H9 (cell line): ENCODE measurements around the gene DCST2. TPM values are rescaled to one million over a fixed set of nuclear protein-coding genes. Genes with fewer than 3 reads are reported as not detected.

Source experiments
- DNase-seq: peaks from one replicate; pipeline ENCODE4 v3.0.0-alpha.2; 2017
- H2AFZ ChIP-seq: one replicate; pipeline ENCODE4 v1.6.1; 2013; ENCODE audit warnings: mild to moderate bottlenecking, low read length, control low read depth, moderate library complexity
- H2AK5ac ChIP-seq: 2 replicates; pipeline ENCODE4 v1.6.1; 2013; ENCODE audit warnings: low read length, control low read depth, mixed read lengths; ENCODE audit not compliant: insufficient read length
- H2BK120ac ChIP-seq: one replicate; pipeline ENCODE4 v1.6.1; 2013; ENCODE audit warnings: low read depth, mild to moderate bottlenecking, low read length, control low read depth, inconsistent platforms; ENCODE audit not compliant: poor library complexity, severe bottlenecking
- H2BK12ac ChIP-seq: 2 replicates; pipeline ENCODE4 v1.6.1; 2013; ENCODE audit warnings: low read length, control low read depth, mixed read lengths, low read depth; ENCODE audit not compliant: insufficient read length
- H2BK15ac ChIP-seq: 2 replicates; pipeline ENCODE4 v1.6.1; 2013; ENCODE audit warnings: low read depth, low read length, control low read depth
- H2BK20ac ChIP-seq: one replicate; pipeline ENCODE4 v1.6.1; 2013; ENCODE audit warnings: low read depth, mild to moderate bottlenecking, low read length, control low read depth, inconsistent platforms; ENCODE audit not compliant: poor library complexity, severe bottlenecking
- H2BK5ac ChIP-seq: 2 replicates; pipeline ENCODE4 v1.6.1; 2013; ENCODE audit warnings: low read length, control low read depth, mixed read lengths; ENCODE audit not compliant: insufficient read length
- H3K14ac ChIP-seq: 2 replicates; pipeline ENCODE4 v1.6.1; 2013; ENCODE audit warnings: low read length, control low read depth; ENCODE audit not compliant: insufficient read depth
- H3K18ac ChIP-seq: 2 replicates; pipeline ENCODE4 v1.6.1; 2013; ENCODE audit warnings: low read depth, mild to moderate bottlenecking, mixed read lengths, low read length, control low read depth; ENCODE audit not compliant: insufficient read length
- H3K23ac ChIP-seq: 2 replicates; pipeline ENCODE4 v1.6.1; 2013; ENCODE audit warnings: low read length, control low read depth, mixed read lengths, low read depth; ENCODE audit not compliant: insufficient read length
- H3K23me2 ChIP-seq: 2 replicates; pipeline ENCODE4 v1.6.1; 2013; ENCODE audit warnings: low read depth, mild to moderate bottlenecking, mixed read lengths, low read length, control low read depth; ENCODE audit not compliant: insufficient read length, poor library complexity, severe bottlenecking
- H3K27ac ChIP-seq: 2 replicates; pipeline ENCODE4 v1.5.1; 2013; ENCODE audit warnings: low read length, control low read depth, mixed read lengths, low read depth; ENCODE audit not compliant: insufficient read length
- H3K27me3 ChIP-seq: 2 replicates; pipeline ENCODE4 v1.6.1; 2013; ENCODE audit warnings: low read length, control low read depth, inconsistent platforms; ENCODE audit not compliant: insufficient read depth
- H3K4ac ChIP-seq: 2 replicates; pipeline ENCODE4 v1.6.1; 2013; ENCODE audit warnings: low read depth, mild to moderate bottlenecking, control low read depth, inconsistent platforms, low read length, moderate library complexity
- H3K4me1 ChIP-seq: 2 replicates; pipeline ENCODE4 v1.6.1; 2013; ENCODE audit warnings: low read length, control low read depth, inconsistent platforms; ENCODE audit not compliant: insufficient read depth
- H3K4me2 ChIP-seq: 2 replicates; pipeline ENCODE4 v1.6.1; 2013; ENCODE audit warnings: low read length, control low read depth, mixed read lengths; ENCODE audit not compliant: insufficient read length, insufficient read depth
- H3K56ac ChIP-seq: 2 replicates; pipeline ENCODE4 v1.6.1; 2013; ENCODE audit warnings: low read depth, mild to moderate bottlenecking, mixed read lengths, low read length, control low read depth; ENCODE audit not compliant: insufficient read length
- H3K79me1 ChIP-seq: 2 replicates; pipeline ENCODE4 v1.6.1; 2013; ENCODE audit warnings: low read depth, mild to moderate bottlenecking, moderate library complexity, low read length, control low read depth, inconsistent platforms; ENCODE audit not compliant: insufficient read depth, poor library complexity, severe bottlenecking
- H3K79me2 ChIP-seq: 2 replicates; pipeline ENCODE4 v1.6.1; 2013; ENCODE audit warnings: low read length, control low read depth, inconsistent platforms; ENCODE audit not compliant: insufficient read depth
- H3K9ac ChIP-seq: 2 replicates; pipeline ENCODE4 v1.6.1; 2013; ENCODE audit warnings: low read length, control low read depth, mixed read lengths; ENCODE audit not compliant: insufficient read length; ENCODE audit errors: extremely low read depth
- H3K9me3 ChIP-seq: one replicate; pipeline ENCODE4 v1.6.1; 2013; ENCODE audit warnings: low read depth, low read length, inconsistent platforms; ENCODE audit not compliant: control insufficient read depth
- H3T11ph ChIP-seq: one replicate; pipeline ENCODE4 v1.6.1; 2013; ENCODE audit warnings: mild to moderate bottlenecking, low read length, control low read depth, inconsistent platforms
- H4K20me1 ChIP-seq: one replicate; pipeline ENCODE4 v1.6.1; 2013; ENCODE audit not compliant: control insufficient read depth, insufficient read length, insufficient read depth
- H4K5ac ChIP-seq: 2 replicates; pipeline ENCODE4 v1.6.1; 2013; ENCODE audit warnings: low read depth, mild to moderate bottlenecking, mixed read lengths, low read length, control low read depth; ENCODE audit not compliant: insufficient read length
- H4K8ac ChIP-seq: replicated peaks from 2 replicates; pipeline ENCODE4 v1.6.1; 2013; ENCODE audit warnings: low read length, control low read depth, mixed read lengths, low read depth; ENCODE audit not compliant: insufficient read length
- H4K91ac ChIP-seq: 2 replicates; pipeline ENCODE4 v1.6.1; 2013; ENCODE audit warnings: low read depth, mild to moderate bottlenecking, moderate library complexity, mixed read lengths, low read length, control low read depth; ENCODE audit not compliant: insufficient read length
- H3K27ac Mint-ChIP-seq, 3 experiments: 2 replicates in 2 of 3; 3 replicates in 1 of 3; pipeline ENCODE4 v1.8.0; 2020 to 2021; ENCODE audit warnings: mixed read lengths in 3 of 3, mild to moderate bottlenecking in 1 of 3, moderate library complexity in 1 of 3
- H3K27me3 Mint-ChIP-seq: 2 replicates; pipeline ENCODE4 v1.8.0; 2021; ENCODE audit warnings: low read depth, mild to moderate bottlenecking, moderate library complexity, mixed read lengths
- H3K36me3 Mint-ChIP-seq, 3 experiments: 2 replicates in 2 of 3; 3 replicates in 1 of 3; pipeline ENCODE4 v1.8.0; 2020 to 2021; ENCODE audit warnings: low read depth in 3 of 3, mixed read lengths in 3 of 3; ENCODE audit not compliant: insufficient read depth in 1 of 3
- H3K4me1 Mint-ChIP-seq, 2 experiments: 2 replicates each; pipeline ENCODE4 v1.8.0; 2020; ENCODE audit warnings: mixed read lengths in 2 of 2
- H3K4me3 Mint-ChIP-seq, 2 experiments: 2 replicates in 1 of 2; 3 replicates in 1 of 2; pipeline ENCODE4 v1.8.0; 2020 to 2021; ENCODE audit warnings: mild to moderate bottlenecking in 2 of 2, mixed read lengths in 2 of 2, moderate library complexity in 1 of 2
- H3K9me3 Mint-ChIP-seq, 2 experiments: 2 replicates in 1 of 2; 3 replicates in 1 of 2; pipeline ENCODE4 v1.8.0; 2020; ENCODE audit warnings: mild to moderate bottlenecking in 2 of 2, mixed read lengths in 2 of 2, moderate library complexity in 1 of 2
- WGBS: extraction: QIAGEN DNeasy Blood & Tissue Kit; methylation state at CpG from one replicate; pipeline ENCODE4 v1.1.7; 2013; ENCODE audit warnings: missing lambda C conversion rate, low lambda C conversion rate, mixed read lengths; ENCODE audit not compliant: insufficient read length; ENCODE audit errors: extremely low coverage; 5-methylcytosine and 5-hydroxymethylcytosine counted together
- total RNA-seq: library from RNA; stranded (reverse); gene quantifications from 2 replicates; pipeline ENCODE4 v1.2.1, GENCODE V29; 2021
- TF ChIP-seq, protein P1 (sequence below): fragments of 200-600 bp; sonication (generic); conservative IDR thresholded peaks from 3 replicates; pipeline ENCODE4 v1.8.0; 2021; ENCODE audit warnings: antibody characterized with exemption, mild to moderate bottlenecking

The DCST2 gene
- total RNA-seq, 1 experiment from 2014 or later: 0.35 TPM

DNA sequence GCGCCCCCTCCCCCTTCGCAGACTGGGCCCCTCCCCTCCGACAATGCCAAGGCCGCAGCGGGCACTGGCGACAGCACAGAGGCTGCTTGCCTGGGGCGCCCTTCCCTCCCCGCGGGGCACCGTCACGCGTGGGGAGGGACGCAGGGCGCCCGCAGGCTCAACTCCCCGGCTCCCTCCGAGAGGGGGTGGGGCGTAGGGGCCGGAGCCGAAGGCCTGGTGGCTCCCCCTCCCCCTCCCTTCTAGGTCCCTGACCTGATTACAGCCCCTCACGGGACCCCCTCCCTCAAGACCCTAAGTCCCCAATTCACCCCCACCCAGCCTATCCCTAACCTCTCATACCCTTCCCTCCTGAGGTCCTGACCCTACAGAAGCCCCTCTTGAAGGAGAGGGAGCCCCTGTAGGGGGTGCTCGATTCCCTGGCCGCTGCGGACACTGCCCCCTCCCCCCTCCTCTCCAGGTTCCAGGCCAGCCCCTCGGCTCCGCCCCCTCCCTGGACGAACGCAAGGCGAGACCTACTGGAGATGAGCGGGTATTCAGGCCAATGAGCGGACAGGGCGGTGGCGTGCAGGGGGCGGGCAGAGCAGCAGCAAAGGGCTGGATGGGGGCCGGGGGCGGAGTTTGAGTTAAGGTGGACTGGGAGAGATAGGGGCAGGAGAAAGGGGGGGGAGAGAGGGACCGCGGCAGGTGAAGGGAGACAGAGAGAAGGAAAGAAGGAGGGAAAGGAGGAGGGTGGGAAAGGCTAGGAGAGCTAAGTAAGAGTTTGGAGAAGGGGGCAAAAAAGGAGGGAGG, 31.7 kb downstream of the DCST2 start:
- peaks cover 3% of the 10 kb centered on the region for H3K27me3 Mint-ChIP-seq
- WGBS: no CpG with 5 or more reads among the region's 38 CpGs
- TF ChIP-seq, protein P1, sequence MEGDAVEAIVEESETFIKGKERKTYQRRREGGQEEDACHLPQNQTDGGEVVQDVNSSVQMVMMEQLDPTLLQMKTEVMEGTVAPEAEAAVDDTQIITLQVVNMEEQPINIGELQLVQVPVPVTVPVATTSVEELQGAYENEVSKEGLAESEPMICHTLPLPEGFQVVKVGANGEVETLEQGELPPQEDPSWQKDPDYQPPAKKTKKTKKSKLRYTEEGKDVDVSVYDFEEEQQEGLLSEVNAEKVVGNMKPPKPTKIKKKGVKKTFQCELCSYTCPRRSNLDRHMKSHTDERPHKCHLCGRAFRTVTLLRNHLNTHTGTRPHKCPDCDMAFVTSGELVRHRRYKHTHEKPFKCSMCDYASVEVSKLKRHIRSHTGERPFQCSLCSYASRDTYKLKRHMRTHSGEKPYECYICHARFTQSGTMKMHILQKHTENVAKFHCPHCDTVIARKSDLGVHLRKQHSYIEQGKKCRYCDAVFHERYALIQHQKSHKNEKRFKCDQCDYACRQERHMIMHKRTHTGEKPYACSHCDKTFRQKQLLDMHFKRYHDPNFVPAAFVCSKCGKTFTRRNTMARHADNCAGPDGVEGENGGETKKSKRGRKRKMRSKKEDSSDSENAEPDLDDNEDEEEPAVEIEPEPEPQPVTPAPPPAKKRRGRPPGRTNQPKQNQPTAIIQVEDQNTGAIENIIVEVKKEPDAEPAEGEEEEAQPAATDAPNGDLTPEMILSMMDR: peak; percentile 43; the same call in 2 of the 3 replicates

More for the DNA sequence above, 31.7 kb downstream of the DCST2 start:
- Histone ChIP-seq H3K14ac (no peak overlapping the region), H2BK20ac (no peak overlapping the region), H2BK5ac (no peak overlapping the region), H3T11ph (no peak overlapping the region), H3K4me1 (peaks cover 5% of the 10 kb centered on the region; the same call in 1 of the 2 replicates), H3K9me3 (no peaks in the 10 kb centered on the region), H3K79me2 (no peaks in the 10 kb centered on the region; the same call in 1 of the 2 replicates), H4K20me1 (no peaks in the 10 kb centered on the region), H4K5ac (no peak overlapping the region), H3K56ac (no peak overlapping the region), H4K91ac (no peak overlapping the region), H3K4ac (no peak overlapping the region), H2AK5ac (no peak overlapping the region), H3K27ac (no peak overlapping the region), H3K27me3 (no peaks in the 10 kb centered on the region), H2BK12ac (no peak overlapping the region), H3K4me2 (peak overlapping the region; percentile 90), H2AFZ (no peak overlapping the region), H3K9ac (no peak overlapping the region), H2BK120ac (no peak overlapping the region), H2BK15ac (no peak overlapping the region), H4K8ac (no peak overlapping the region), H3K23ac (no peak overlapping the region), H3K18ac (no peak overlapping the region), H3K23me2 (peaks cover 26% of the 10 kb centered on the region), H3K79me1 (no peaks in the 10 kb centered on the region)
- Mint-ChIP-seq H3K9me3 (peaks cover 0 to 2% of the 10 kb centered on the region in 2 experiments; a peak in 3 of 5 replicates), H3K27ac (peak overlapping the region; percentile 67 to 96 (median 85); a peak in 4 of 7 replicates), H3K36me3 (no peaks in the 10 kb centered on the region; a peak in 2 of 7 replicates), H3K4me3 (peak overlapping the region; percentile 93 to 97), H3K4me1 (peaks cover 34 to 46% of the 10 kb centered on the region in 2 experiments)
- DNase-seq: peak; percentile 100
